Measurements from ENCODE around the gene KDM5A. TPM values are rescaled to one million over a fixed set of nuclear protein-coding genes. Genes with fewer than 3 reads are reported as not detected.

Gene KDM5A
- total RNA-seq, result 19.6 and 22.7 TPM in 2 replicates

GRCh38 chr12:389142-390096, at the start of gene KDM5A:
TSS of gene KDM5A (minus strand) at chr12:389320. CDS start at chr12:389091, 229 bp downstream.

GRCh38 chr12:401235-402028, 12.3 kb upstream of the KDM5A start, which contains the start of gene CCDC77:
TSS of gene CCDC77 (plus strand) at chr12:401644. CDS start at chr12:409384, 7,740 bp downstream.

GRCh38 chr12:262817-263216, 126.3 kb downstream of the KDM5A start, which contains the start of gene SLC6A13:
TSS of gene SLC6A13 (minus strand) at chr12:262836. CDS start at chr12:260052, 2,784 bp downstream.

Other genes starting within 250 kb of the KDM5A start
- gene SLC6A12, start 175.2 kb downstream of the KDM5A start, total RNA-seq, result not detected in 2 replicates
- gene SLC6A13, start 126.5 kb downstream of the KDM5A start, total RNA-seq, result not detected in 2 replicates
- 8.7 and 10.0 TPM in 2 replicates for gene CCDC77, start 12.3 kb upstream of the KDM5A start, total RNA-seq
- under 0.01 TPM in 2 replicates for gene B4GALNT3, start 70.6 kb upstream of the KDM5A start, total RNA-seq

Data from bronchus fibroblast of lung (primary cell).